Upper lobe of left lung (tissue), 4 donors: Measurements from ENCODE around the gene RNLS.

Experiments used
- CTCF ChIP-seq, 6 experiments: fragments of 450-650 bp in 4 of 6; fragments of 200-600 bp in 2 of 6; sonication (generic) in 2 of 6; IDR thresholded peaks; one replicate each; pipeline ENCODE4 v1.5.1; 2016 to 2019; ENCODE audit warnings: antibody characterized with exemption in 6 of 6
- EP300 ChIP-seq, 4 donors: sonication (generic); formaldehyde crosslinking; IDR thresholded peaks; one replicate each; pipeline ENCODE4 v1.5.1; 2017; ENCODE audit warnings: antibody characterized with exemption in 4 of 4, control low read depth in 2 of 4
- POLR2A ChIP-seq, 4 donors: fragments of 450-650 bp; IDR thresholded peaks; one replicate each; pipeline ENCODE4 v1.5.1; 2016 to 2017; ENCODE audit warnings: antibody characterized with exemption in 4 of 4, mild to moderate bottlenecking in 2 of 4
- POLR2AphosphoS5 ChIP-seq, 2 donors: sonication (generic); formaldehyde crosslinking; IDR thresholded peaks; one replicate each; pipeline ENCODE4 v1.5.1; 2017; ENCODE audit warnings: antibody characterized with exemption in 2 of 2

- TF ChIP-seq CTCF (IDR thresholded peaks at IDR 0.05), result no peak
- TF ChIP-seq EP300 (IDR thresholded peaks at IDR 0.05), result no peak
- no peak for TF ChIP-seq POLR2A (IDR thresholded peaks at IDR 0.05)
- no peak for TF ChIP-seq POLR2AphosphoS5 (IDR thresholded peaks at IDR 0.05)
Measured at GRCh38 chr10:88450201-88450600, 132.9 kb downstream of the RNLS start.
